DND-41 (cell line): ENCODE measurements around the gene BIRC7.

Source experiments
- ATAC-seq: fragments of 200-7000 bp; cut with Tn5 transposase; 3 replicates; pipeline ENCODE4 v1.9.1; 2021; ENCODE audit warnings: low read depth; ENCODE audit not compliant: insufficient read depth
- DNase-seq: peaks from one replicate; pipeline ENCODE4 v3.0.0-alpha.2; 2020
- H2AFZ ChIP-seq: 2 replicates; pipeline ENCODE4 v1.6.0; 2012; ENCODE audit warnings: low read depth, low read length
- H3K27ac ChIP-seq: 2 replicates; pipeline ENCODE4 v1.5.1; 2012; ENCODE audit warnings: low read length, inconsistent platforms
- H3K27me3 ChIP-seq: fragments of 200-600 bp; sonication (generic); 2 replicates; pipeline ENCODE4 v1.6.0; 2012; ENCODE audit warnings: low read length, mild to moderate bottlenecking, inconsistent platforms; ENCODE audit not compliant: insufficient read depth, poor library complexity
- H3K36me3 ChIP-seq: 2 replicates; pipeline ENCODE4 v1.5.1; 2012; ENCODE audit warnings: low read length, inconsistent platforms; ENCODE audit not compliant: insufficient read depth
- H3K4me1 ChIP-seq: 2 replicates; pipeline ENCODE4 v1.5.1; 2012; ENCODE audit warnings: mild to moderate bottlenecking, low read length; ENCODE audit not compliant: insufficient read depth
- H3K4me2 ChIP-seq: 2 replicates; pipeline ENCODE4 v1.6.0; 2012; ENCODE audit warnings: mild to moderate bottlenecking, moderate library complexity, low read length, inconsistent platforms; ENCODE audit not compliant: insufficient read depth
- H3K4me3 ChIP-seq, 2 experiments: fragments of 200-600 bp in 1 of 2; shearing (Covaris generic) in 1 of 2; 2 replicates each; pipeline ENCODE4 v1.5.1; 2012 to 2016; ENCODE audit warnings: inconsistent platforms in 2 of 2, low read length in 2 of 2, mild to moderate bottlenecking in 2 of 2, low read depth in 1 of 2, moderate library complexity in 1 of 2
- H3K79me2 ChIP-seq: 2 replicates; pipeline ENCODE4 v1.6.0; 2012; ENCODE audit warnings: low read length, inconsistent platforms; ENCODE audit not compliant: insufficient read depth
- H3K9ac ChIP-seq: 2 replicates; pipeline ENCODE4 v1.6.0; 2012; ENCODE audit warnings: low read depth, mild to moderate bottlenecking, inconsistent platforms, low read length, moderate library complexity
- H3K9me3 ChIP-seq: 2 replicates; pipeline ENCODE4 v1.5.1; 2012; ENCODE audit warnings: low read length, moderate library complexity, mild to moderate bottlenecking, inconsistent platforms; ENCODE audit not compliant: insufficient read depth, severe bottlenecking
- H4K20me1 ChIP-seq: 2 replicates; pipeline ENCODE4 v1.6.0; 2012; ENCODE audit warnings: low read length; ENCODE audit not compliant: insufficient read depth
- EZH2 ChIP-seq: IDR thresholded peaks from 3 replicates; pipeline ENCODE4 v1.6.1; 2012; ENCODE audit warnings: borderline replicate concordance, low read depth, mild to moderate bottlenecking, moderate library complexity, low read length, inconsistent platforms; ENCODE audit not compliant: severe bottlenecking
- TF ChIP-seq, protein P1 (sequence below): IDR thresholded peaks from 2 replicates; pipeline ENCODE4 v1.5.1; 2012; ENCODE audit warnings: borderline replicate concordance, low read length, moderate library complexity, mild to moderate bottlenecking; ENCODE audit not compliant: poor library complexity, severe bottlenecking; ENCODE audit errors: extremely low read depth

BIRC7 gene

DNA sequence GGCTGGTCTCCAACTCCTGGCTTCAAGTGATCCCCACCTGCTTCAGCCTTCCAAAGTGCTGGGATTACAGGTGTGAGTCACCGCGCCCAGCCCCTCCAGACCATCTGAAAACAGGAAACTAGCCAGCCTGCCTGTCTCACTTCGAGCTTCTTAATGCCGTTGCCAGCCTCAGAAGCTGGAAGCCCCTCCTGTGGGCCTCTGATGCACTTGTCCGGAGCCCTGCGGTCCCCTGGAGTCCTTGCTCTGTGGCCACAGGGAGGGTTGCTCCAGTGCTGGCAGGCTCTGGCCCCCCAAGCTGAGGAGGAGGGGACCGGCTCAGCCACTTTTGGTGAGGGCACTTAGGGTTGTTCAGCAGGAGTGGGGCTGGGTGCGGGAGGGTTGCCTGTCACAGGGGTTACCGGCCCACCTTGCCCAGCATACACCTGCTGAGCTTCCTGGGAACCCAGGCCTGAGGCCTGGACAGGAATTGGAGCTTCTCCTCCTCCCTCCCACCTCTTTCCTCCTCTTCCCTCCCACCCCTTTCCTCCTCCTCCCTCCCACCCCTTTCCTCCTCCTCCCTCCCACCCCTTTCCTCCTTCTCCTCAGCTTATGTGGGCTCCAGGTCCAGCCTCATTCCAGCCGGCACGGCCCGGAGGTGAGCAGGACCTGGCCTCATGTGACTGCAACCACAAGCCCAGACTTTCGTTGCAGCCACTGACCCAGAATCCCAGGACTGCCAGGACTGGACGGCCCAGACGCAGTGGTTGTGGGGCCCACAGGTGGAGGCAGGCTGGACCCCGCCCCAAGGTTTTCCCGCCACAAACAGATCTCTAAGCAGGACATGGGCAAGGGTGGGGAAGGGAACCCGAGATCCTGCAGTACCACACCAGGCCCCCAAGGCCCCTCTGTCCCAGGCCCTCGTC lies 9.4 kb upstream of the BIRC7 start:
- Histone ChIP-seq H4K20me1 (peaks cover 19% of the 10 kb centered on the region), H3K27ac (no peak overlapping the region), H3K27me3 (peaks cover 23% of the 10 kb centered on the region), H3K36me3 (no peaks in the 10 kb centered on the region), H3K4me2 (no peak overlapping the region), H3K79me2 (no peaks in the 10 kb centered on the region), H2AFZ (no peak overlapping the region), H3K4me3 (no peak overlapping the region), H3K4me1 (no peaks in the 10 kb centered on the region), H3K9ac (no peak overlapping the region), H3K9me3 (no peaks in the 10 kb centered on the region)
- ATAC-seq (no peak), DNase-seq (no peak)
- TF ChIP-seq EZH2, result no peak
- TF ChIP-seq, protein P1, sequence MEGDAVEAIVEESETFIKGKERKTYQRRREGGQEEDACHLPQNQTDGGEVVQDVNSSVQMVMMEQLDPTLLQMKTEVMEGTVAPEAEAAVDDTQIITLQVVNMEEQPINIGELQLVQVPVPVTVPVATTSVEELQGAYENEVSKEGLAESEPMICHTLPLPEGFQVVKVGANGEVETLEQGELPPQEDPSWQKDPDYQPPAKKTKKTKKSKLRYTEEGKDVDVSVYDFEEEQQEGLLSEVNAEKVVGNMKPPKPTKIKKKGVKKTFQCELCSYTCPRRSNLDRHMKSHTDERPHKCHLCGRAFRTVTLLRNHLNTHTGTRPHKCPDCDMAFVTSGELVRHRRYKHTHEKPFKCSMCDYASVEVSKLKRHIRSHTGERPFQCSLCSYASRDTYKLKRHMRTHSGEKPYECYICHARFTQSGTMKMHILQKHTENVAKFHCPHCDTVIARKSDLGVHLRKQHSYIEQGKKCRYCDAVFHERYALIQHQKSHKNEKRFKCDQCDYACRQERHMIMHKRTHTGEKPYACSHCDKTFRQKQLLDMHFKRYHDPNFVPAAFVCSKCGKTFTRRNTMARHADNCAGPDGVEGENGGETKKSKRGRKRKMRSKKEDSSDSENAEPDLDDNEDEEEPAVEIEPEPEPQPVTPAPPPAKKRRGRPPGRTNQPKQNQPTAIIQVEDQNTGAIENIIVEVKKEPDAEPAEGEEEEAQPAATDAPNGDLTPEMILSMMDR, result no peak

DNA sequence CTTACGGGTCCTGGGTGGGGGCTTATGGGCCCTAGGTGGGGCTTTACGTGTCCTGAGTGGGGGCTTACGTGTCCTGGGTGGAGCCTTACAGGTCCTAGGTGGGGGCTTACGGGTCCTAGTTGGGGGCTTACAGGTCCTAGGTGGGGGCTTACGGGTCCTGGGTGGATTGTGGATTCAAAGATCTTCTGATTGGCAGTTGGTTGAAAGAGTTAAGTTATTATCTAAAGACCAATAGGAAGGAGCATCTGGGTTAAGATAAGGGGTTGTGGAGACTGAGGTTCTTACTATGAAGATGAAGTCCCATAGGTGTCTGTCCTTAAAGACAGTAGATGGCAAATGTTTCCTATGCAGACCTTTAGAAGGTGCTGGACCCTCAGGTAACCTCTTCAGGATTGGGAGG lies 8.4 kb upstream of the BIRC7 start:
- no peak overlapping the region for H3K9ac ChIP-seq
- DNase-seq, result no peak
- H3K36me3 ChIP-seq, result no peaks in the 10 kb centered on the region
- no peak overlapping the region for H3K27ac ChIP-seq
- H4K20me1 ChIP-seq, result peaks cover 19% of the 10 kb centered on the region
- H2AFZ ChIP-seq, result no peak overlapping the region
- no peaks in the 10 kb centered on the region for H3K9me3 ChIP-seq
- TF ChIP-seq EZH2, result no peak
- TF ChIP-seq, protein P1, result no peak
- ATAC-seq, result no peak
- H3K27me3 ChIP-seq, result peaks cover 27% of the 10 kb centered on the region
- no peaks in the 10 kb centered on the region for H3K79me2 ChIP-seq
- no peak overlapping the region for H3K4me3 ChIP-seq
- no peaks in the 10 kb centered on the region for H3K4me1 ChIP-seq
- no peak overlapping the region for H3K4me2 ChIP-seq

DNA sequence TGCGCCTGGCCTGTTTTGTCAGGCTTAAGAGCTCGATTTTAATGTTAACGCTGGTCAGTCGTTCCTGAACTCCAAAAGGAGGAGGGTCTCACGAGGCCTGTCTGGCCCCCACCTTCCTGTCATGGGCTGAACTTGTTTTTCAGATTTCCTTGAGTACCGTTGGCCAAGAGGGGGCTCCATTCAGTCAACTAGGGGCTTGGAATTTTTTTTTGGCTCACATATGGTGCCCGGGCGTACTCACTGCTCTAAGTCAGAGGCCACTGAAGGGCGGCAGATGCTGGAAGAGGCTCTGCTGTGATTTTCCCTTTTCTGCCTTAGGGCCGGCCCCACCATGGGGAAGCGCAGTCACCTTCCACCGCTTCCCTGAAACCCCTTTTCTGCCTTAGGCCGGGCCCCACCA lies 6.9 kb upstream of the BIRC7 start:
- Histone ChIP-seq H3K9ac (no peak overlapping the region), H3K27ac (no peak overlapping the region), H3K4me3 (no peak overlapping the region), H3K9me3 (no peaks in the 10 kb centered on the region), H3K4me1 (no peaks in the 10 kb centered on the region), H3K36me3 (no peaks in the 10 kb centered on the region), H3K4me2 (no peak overlapping the region), H3K79me2 (no peaks in the 10 kb centered on the region), H4K20me1 (peaks cover 11% of the 10 kb centered on the region; the same call in 1 of the 2 replicates), H2AFZ (no peak overlapping the region), H3K27me3 (peaks cover 31% of the 10 kb centered on the region)
- TF ChIP-seq, protein P1, result no peak
- no peak for TF ChIP-seq EZH2
- DNase-seq, result no peak
- no peak for ATAC-seq
